Measurements from ENCODE around the gene ANTKMT. TPM values are rescaled to one million over a fixed set of nuclear protein-coding genes. Genes with fewer than 3 reads are reported as not detected.

Gene ANTKMT
- total and polyA plus RNA-seq, 2 of the 8 experiments (the other 6 are each of a cell fraction or from before 2014, with no cell fraction given), result 26.5 to 26.6 TPM

DNA sequence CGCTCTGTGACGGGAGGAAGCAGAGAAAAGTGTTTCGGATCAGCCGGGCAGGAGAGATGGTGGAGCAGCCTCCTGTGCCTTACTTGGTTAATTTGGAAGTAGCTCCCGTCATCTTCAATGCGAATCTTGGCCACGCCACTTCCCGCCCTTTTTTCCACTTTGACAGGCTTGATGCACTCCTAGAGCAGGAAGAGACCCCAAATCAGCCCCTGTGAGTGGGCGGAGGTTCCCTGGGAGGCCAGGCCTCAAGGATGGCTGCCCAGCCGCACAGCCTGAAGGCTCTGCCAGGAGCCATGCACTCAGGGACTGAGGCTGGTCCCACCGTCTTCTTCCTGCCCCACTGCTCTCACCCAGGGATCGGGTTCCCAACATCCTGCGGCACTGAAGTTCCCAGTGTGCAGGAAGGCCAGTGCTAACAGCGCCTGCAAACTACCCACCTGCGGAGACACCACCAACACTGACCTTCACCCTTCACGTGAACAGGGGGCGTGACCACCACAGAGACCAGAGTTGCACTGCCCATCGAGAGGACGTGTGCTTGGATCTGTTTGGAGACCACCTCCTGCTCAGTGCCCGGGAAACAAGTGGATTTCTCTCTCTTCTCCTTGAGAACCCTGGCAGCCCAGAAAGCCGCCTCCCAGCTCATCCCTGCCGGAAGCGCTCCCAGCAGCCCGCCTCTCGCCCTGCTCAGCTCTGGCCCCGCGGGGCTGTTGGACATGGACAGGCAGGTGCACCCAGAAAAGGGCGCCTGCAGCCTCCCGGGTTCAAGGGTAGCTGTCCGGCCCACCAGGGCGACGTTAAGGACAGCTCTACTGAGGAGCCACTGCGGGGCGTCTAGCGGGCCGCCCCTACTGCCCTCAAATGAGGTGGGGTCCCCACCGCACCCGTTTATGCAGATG lies 18.9 kb downstream of the ANTKMT start (continued):
- TF ChIP-seq BRCA1 (IDR thresholded peaks at IDR 0.05; ENCODE audit: low read depth, low read length) (no peak), MAFK (IDR thresholded peaks at IDR 0.05; ENCODE audit: low read depth, low read length) (no peak), BACH1 (IDR thresholded peaks at IDR 0.05; ENCODE audit: low read length) (no peak), POLR2AphosphoS5 (IDR thresholded peaks at IDR 0.05; ENCODE audit: low read depth, low read length) (no peak), POLR2A (IDR thresholded peaks at IDR 0.05; ENCODE audit: control extremely low read depth in 1 of 2, low read depth in 2 of 2, low read length in 2 of 2) (no peak; a peak in 1 of 3 replicates), CEBPB (IDR thresholded peaks at IDR 0.05; ENCODE audit: low read depth, low read length) (no peak), SIRT6 (IDR thresholded peaks at IDR 0.05; ENCODE audit: low read length) (no peak)
- TF ChIP-seq, protein P1, sequence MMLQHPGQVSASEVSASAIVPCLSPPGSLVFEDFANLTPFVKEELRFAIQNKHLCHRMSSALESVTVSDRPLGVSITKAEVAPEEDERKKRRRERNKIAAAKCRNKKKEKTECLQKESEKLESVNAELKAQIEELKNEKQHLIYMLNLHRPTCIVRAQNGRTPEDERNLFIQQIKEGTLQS (IDR thresholded peaks at IDR 0.05; ENCODE audit: insufficient read depth, low read depth, low read length), result no peak
